Heart left ventricle (tissue), 13 donors: Measurements from ENCODE around the gene MYG1.

Experiments
- POLR2A ChIP-seq, 2 donors: fragments of 450-650 bp; IDR thresholded peaks; one replicate each; pipeline ENCODE4 v1.6.1; 2017; ENCODE audit warnings: antibody characterized with exemption in 2 of 2, mild to moderate bottlenecking in 2 of 2, moderate library complexity in 2 of 2
- TF ChIP-seq, protein P1 (sequence below), 12 donors: fragments of 200-600 bp; sonication (generic) in 4 of 12; IDR thresholded peaks; one replicate each; pipeline versions ENCODE4 v1.5.0 to v1.8.0; 2018 to 2022; ENCODE audit warnings: antibody characterized with exemption in 12 of 12, mild to moderate bottlenecking in 5 of 12
- donor health status: ischemic (EF 13 %, LVEDD 7.1; RV severe dilation, severe dysfunction).
- donor health status: DM: no; HTN: yes; CAD: no.
- donor health status: DM: no; HTN: no; CAD: no.
- donor health status: ischemic (EF 25% LVEDD 6.9; RV normal size, moderate dysfunction).
- donor health status: ischemic (EF 25% LVEDD 5.7; RV mildly dilated, moderate dysfunction).
- donor health status: ischemic (EF 35%, LVEDD 5.7; RV mildly dilated, moderate dysfunction).
- donor health status: nonischemic (EF 11% LVEDD 7.7; RV severe dilation, severe dysfunction).
- donor health status: DM: yes; HTN: yes; CAD: no.
- donor health status: PGD.
- donor health status: ischemic (EF 29% LVEDD 5.4; RV normal size, mild dysfunction).
- donor health status: nonischemic (EF 23%, LVEDD 6.1; RV moderate dilation, normal function).

GRCh38 chr12:53302903-53303302 lies 3.4 kb downstream of the MYG1 start:
- TF ChIP-seq, protein P1, sequence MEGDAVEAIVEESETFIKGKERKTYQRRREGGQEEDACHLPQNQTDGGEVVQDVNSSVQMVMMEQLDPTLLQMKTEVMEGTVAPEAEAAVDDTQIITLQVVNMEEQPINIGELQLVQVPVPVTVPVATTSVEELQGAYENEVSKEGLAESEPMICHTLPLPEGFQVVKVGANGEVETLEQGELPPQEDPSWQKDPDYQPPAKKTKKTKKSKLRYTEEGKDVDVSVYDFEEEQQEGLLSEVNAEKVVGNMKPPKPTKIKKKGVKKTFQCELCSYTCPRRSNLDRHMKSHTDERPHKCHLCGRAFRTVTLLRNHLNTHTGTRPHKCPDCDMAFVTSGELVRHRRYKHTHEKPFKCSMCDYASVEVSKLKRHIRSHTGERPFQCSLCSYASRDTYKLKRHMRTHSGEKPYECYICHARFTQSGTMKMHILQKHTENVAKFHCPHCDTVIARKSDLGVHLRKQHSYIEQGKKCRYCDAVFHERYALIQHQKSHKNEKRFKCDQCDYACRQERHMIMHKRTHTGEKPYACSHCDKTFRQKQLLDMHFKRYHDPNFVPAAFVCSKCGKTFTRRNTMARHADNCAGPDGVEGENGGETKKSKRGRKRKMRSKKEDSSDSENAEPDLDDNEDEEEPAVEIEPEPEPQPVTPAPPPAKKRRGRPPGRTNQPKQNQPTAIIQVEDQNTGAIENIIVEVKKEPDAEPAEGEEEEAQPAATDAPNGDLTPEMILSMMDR (IDR thresholded peaks at IDR 0.05), result no peak
- TF ChIP-seq POLR2A (IDR thresholded peaks at IDR 0.05), result no peak
